ENCODE measurements around the gene CTU2. TPM values are rescaled to one million over a fixed set of nuclear protein-coding genes. Genes with fewer than 3 reads are reported as not detected.

CTU2 gene
- total RNA-seq, 4 donors from 2014 or later = 0.88 to 20.3 (median 14.6) TPM

- Histone ChIP-seq H3K27ac (no peak overlapping the region), H3K9me3 (no peaks in the 10 kb centered on the region), H3K4me3 (no peak overlapping the region), H3K4me1 (no peaks in the 10 kb centered on the region), H3K36me3 (no peaks in the 10 kb centered on the region), H3K27me3 (no peaks in the 10 kb centered on the region)
- intact Hi-C loops (cut with DNase I; ENCODE audit: low total_unique reads) = no loop called here
- DNase-seq = no peak
- TF ChIP-seq POLR2A (IDR thresholded peaks at IDR 0.05) = no peak
- TF ChIP-seq CTCF (IDR thresholded peaks at IDR 0.05) = no peak
Measured at GRCh38 chr16:88753191-88753590, 46.9 kb downstream of the CTU2 start.

GRCh38 chr16:88753602-88754001 lies 47.3 kb downstream of the CTU2 start:
- H3K27me3 ChIP-seq = no peaks in the 10 kb centered on the region
- intact Hi-C loops (cut with DNase I; ENCODE audit: low total_unique reads) = no loop called here
- H3K9me3 ChIP-seq = no peaks in the 10 kb centered on the region
- TF ChIP-seq POLR2A (IDR thresholded peaks at IDR 0.05) = no peak
- no peak for TF ChIP-seq CTCF (IDR thresholded peaks at IDR 0.05)
- H3K4me3 ChIP-seq = no peak overlapping the region
- H3K4me1 ChIP-seq = no peaks in the 10 kb centered on the region
- no peak overlapping the region for H3K27ac ChIP-seq
- no peaks in the 10 kb centered on the region for H3K36me3 ChIP-seq
- no peak for DNase-seq

- Histone ChIP-seq H3K9me3 (no peaks in the 10 kb centered on the region), H3K27me3 (no peaks in the 10 kb centered on the region), H3K36me3 (no peaks in the 10 kb centered on the region), H3K27ac (no peak overlapping the region), H3K4me1 (no peaks in the 10 kb centered on the region), H3K4me3 (no peak overlapping the region)
- DNase-seq = no peak
- TF ChIP-seq POLR2A (IDR thresholded peaks at IDR 0.05) = no peak
- intact Hi-C loops (cut with DNase I; ENCODE audit: low total_unique reads) = no loop called here
Measured at GRCh38 chr16:88754109-88754911, 48.0 kb downstream of the CTU2 start.

- Histone ChIP-seq H3K27me3 (no peaks in the 10 kb centered on the region), H3K4me3 (no peak overlapping the region), H3K9me3 (no peaks in the 10 kb centered on the region), H3K27ac (no peak overlapping the region), H3K36me3 (no peaks in the 10 kb centered on the region), H3K4me1 (peaks cover 0 to under 1% of the 10 kb centered on the region in 2 donors)
- no peak for DNase-seq
- TF ChIP-seq POLR2A (IDR thresholded peaks at IDR 0.05) (no peak), CTCF (IDR thresholded peaks at IDR 0.05) (no peak)
- intact Hi-C loops (cut with DNase I; ENCODE audit: low total_unique reads) = no loop called here
Measured at GRCh38 chr16:88754912-88755744, 48.8 kb downstream of the CTU2 start.

GRCh38 chr16:88755745-88756443 lies 49.6 kb downstream of the CTU2 start:
- no peaks in the 10 kb centered on the region for H3K9me3 ChIP-seq
- no peak for DNase-seq
- no peak overlapping the region for H3K4me3 ChIP-seq
- H3K36me3 ChIP-seq = no peaks in the 10 kb centered on the region
- TF ChIP-seq CTCF (IDR thresholded peaks at IDR 0.05) = no peak
- TF ChIP-seq POLR2A (IDR thresholded peaks at IDR 0.05) = no peak
- H3K27ac ChIP-seq = no peak overlapping the region
- intact Hi-C loops (cut with DNase I; ENCODE audit: low total_unique reads) = no loop called here
- no peaks in the 10 kb centered on the region for H3K27me3 ChIP-seq
- peaks cover 0 to 6% of the 10 kb centered on the region in 2 donors for H3K4me1 ChIP-seq
